ENCODE measurements around the gene ATP11A.

Gene ATP11A

DNA sequence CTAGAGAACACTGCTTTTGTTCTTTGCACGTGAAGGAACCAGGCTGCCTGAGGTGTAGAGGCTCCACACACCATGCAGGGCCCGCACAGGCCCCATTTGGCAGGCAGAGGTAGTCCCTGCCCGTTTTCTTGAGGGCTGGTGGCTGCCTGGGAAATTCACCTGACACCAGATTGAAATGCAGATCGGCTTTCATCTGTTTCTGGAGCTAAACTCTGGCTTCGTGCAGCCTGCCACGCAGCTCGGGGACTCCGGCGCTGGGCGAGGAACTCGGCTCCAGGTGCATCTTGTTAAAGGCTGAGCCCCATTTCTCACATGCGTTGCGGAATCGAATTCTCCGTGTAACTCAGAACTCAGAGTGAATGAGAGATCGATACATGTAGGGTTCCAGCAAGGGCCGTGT lies 37.7 kb downstream of the ATP11A start:
- Histone ChIP-seq H3K4me1 (ENCODE audit: insufficient read depth, low read length) (peaks cover 19% of the 10 kb centered on the region), H3K9me3 (ENCODE audit: control insufficient read depth, insufficient read depth, low read length) (no peaks in the 10 kb centered on the region), H3K36me3 (ENCODE audit: insufficient read depth, low read length) (no peaks in the 10 kb centered on the region), H3K9ac (ENCODE audit: low read depth, low read length) (no peak overlapping the region)

DNA sequence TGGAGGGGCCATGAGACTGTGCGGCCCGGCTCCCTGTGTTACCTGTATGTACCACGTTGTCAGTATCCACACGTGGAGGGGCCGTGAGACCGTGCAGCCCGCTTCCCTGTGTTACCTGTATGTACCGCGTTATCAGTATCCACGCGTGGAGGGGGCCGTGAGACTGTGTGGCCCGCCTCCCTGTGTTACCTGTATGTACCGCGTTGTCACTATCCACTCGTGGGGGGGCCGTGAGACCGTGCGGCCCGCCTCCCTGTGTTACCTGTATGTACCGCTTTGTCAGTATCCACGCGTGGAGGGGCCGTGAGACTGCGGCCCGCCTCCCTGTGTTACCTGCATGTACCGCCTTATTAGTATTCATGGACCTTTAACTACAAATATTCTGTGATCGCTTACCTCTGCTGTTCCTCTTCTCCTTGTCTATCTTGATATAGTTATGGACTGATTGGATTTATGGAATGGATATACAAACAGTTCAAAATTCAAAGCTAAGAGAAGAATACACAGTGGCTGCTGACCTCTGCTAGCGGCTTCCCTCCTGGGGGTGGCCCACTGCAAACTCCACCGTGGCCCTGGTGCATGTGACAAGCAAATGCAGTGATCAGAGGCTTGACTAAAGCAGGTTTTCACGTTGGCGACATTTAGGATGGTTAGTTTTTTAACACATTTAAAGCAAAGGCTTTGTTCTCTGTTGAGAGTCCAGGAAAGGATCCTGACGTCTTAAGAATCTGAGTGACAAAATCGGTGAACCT lies 38.7 kb downstream of the ATP11A start:
- Histone ChIP-seq H3K9me3 (ENCODE audit: control insufficient read depth, insufficient read depth, low read length) (no peaks in the 10 kb centered on the region), H3K4me1 (ENCODE audit: insufficient read depth, low read length) (peaks cover 28% of the 10 kb centered on the region), H3K36me3 (ENCODE audit: insufficient read depth, low read length) (no peaks in the 10 kb centered on the region), H3K9ac (ENCODE audit: low read depth, low read length) (no peak overlapping the region)

DNA sequence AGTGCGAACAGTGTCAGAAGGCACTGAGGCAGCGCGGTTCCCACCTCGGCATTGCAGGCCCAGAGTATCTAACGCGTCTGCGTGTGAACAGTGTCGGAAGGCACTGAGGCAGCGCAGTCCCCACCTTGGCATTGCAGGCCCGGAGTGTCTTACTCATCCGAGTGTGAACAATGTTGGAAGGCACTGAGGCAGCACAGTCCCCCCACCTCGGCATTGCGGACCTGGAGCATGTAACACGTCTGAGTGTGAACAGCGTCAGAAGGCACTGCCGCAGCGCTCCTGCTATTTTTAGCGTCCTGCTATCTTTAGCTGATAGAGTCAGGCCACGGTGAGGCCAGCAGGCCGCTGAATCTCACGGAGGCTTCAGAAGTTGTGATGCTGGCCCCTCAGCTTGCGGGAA lies 39.6 kb downstream of the ATP11A start:
- Histone ChIP-seq H3K9me3 (ENCODE audit: control insufficient read depth, insufficient read depth, low read length) (no peaks in the 10 kb centered on the region), H3K4me1 (ENCODE audit: insufficient read depth, low read length) (peaks cover 37% of the 10 kb centered on the region), H3K9ac (ENCODE audit: low read depth, low read length) (no peak overlapping the region), H3K36me3 (ENCODE audit: insufficient read depth, low read length) (no peaks in the 10 kb centered on the region)

DNA sequence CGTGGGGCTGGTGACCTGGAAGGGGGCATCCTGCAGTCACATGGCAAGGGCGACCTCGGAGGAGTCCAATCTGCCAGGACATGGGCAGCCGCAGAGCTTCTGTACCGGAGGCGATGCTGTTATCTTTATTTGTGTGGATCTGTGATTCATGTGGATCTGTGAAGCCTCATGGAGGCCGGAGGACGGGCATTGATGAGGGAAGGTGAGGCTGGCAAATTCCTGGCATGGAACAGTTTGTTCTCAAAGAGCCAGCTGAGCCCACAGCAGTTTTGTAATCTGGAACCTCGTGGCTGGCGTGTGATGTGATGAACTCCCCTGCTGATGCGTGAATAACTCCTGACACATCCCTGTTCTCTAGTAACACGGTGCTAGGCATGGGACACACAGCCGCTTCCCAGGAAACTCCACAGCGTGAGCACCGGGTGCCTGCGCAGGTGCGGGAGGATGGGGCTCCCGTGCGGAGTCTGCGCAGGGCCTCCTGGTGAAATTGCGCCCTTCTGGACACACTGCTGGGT lies 40.4 kb downstream of the ATP11A start:
- Histone ChIP-seq H3K9ac (ENCODE audit: low read depth, low read length) (no peak overlapping the region), H3K36me3 (ENCODE audit: insufficient read depth, low read length) (no peaks in the 10 kb centered on the region), H3K4me1 (ENCODE audit: insufficient read depth, low read length) (peaks cover 39% of the 10 kb centered on the region), H3K9me3 (ENCODE audit: control insufficient read depth, insufficient read depth, low read length) (no peaks in the 10 kb centered on the region)

DNA sequence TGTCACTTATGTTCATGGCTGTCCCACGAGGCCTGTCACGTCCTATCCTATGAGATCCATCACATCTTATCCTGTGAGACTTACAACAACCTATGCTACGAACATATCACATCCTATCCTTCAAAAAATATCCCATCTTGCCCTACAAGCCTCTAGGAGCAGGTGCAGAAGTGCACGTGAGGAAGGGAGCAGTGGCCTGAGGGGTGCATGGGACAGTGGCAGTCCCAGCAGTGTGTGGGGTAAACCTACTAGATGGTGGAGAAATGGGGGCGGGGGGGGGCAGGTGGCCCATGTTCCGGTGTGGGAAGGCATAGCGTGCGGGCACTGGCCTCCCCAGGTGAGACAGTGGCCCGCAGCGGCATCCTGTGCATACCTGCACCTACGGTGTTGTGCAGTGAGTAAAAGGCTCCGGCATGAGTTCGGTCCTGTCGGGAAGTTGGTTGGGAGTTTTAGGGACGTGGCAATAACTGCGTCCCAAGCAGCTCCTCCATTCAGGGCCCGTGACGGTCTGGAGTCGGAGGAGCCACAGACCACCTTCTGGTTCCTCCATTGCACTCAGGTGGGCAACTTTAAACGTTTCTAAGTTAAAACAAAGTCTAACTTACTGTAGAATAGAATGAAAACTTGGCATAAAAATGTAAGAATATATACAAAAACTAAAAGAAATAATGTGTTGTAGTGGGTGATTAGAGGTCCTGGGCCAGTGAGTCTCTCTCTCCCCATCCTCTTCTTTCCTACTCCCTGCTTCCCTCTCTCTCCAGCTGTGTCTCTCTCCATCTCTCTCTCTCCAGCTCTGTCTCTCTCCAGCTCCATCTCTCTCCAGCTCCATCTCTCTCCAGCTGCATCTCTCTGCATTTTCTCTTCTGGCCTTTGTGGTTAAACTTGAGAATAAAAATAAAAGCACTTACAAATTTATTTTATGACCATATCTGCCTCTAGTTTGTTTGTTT lies 42.1 kb downstream of the ATP11A start:
- H3K36me3 ChIP-seq (ENCODE audit: insufficient read depth, low read length): no peaks in the 10 kb centered on the region
- H3K4me1 ChIP-seq (ENCODE audit: insufficient read depth, low read length): peaks cover 38% of the 10 kb centered on the region
- H3K9me3 ChIP-seq (ENCODE audit: control insufficient read depth, insufficient read depth, low read length): no peaks in the 10 kb centered on the region
- H3K9ac ChIP-seq (ENCODE audit: low read depth, low read length): no peak overlapping the region

DNA sequence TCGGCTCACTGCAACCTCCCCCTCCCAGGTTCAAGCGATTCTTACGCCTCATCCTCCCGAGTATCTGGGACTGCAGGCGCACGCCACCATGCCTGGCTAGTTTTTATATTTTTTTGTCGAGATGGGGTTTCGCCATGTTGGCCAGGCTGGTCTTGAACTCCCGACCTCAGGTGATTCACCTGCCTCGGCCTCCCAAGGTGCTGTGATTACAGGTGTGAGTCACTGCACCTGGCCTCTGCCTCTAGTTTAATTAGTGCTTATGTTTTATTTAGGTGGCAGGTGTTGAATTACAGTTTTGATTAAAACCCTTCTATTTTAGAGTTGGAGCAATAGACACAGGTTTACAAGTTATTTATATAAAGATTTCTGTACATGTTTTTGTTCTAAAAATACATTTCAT lies 42.8 kb downstream of the ATP11A start:
- H3K9ac ChIP-seq (ENCODE audit: low read depth, low read length): no peak overlapping the region
- H3K9me3 ChIP-seq (ENCODE audit: control insufficient read depth, insufficient read depth, low read length): no peaks in the 10 kb centered on the region
- H3K4me1 ChIP-seq (ENCODE audit: insufficient read depth, low read length): peaks cover 36% of the 10 kb centered on the region
- no peaks in the 10 kb centered on the region for H3K36me3 ChIP-seq (ENCODE audit: insufficient read depth, low read length)

DNA sequence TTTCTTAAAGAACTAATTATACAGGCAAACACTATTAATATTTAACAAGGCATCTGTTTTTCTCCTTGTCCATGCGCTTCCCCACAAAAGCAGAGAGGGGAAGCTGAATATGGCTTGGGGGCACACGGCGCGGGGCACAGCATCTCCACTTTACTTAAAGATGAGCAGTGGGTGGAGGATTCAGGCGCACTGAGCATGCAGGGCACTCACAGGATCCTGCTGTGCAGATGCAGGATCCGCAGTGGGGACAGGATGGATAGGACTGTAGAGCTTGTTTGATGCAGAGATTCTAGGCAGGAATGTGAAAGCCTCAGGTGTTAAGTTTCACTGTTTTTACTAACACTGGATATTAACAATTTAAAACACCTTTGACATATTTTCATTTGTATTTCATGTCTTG lies 43.3 kb downstream of the ATP11A start:
- H3K4me1 ChIP-seq (ENCODE audit: insufficient read depth, low read length): peaks cover 35% of the 10 kb centered on the region
- no peaks in the 10 kb centered on the region for H3K36me3 ChIP-seq (ENCODE audit: insufficient read depth, low read length)
- H3K9me3 ChIP-seq (ENCODE audit: control insufficient read depth, insufficient read depth, low read length): no peaks in the 10 kb centered on the region
- H3K9ac ChIP-seq (ENCODE audit: low read depth, low read length): no peak overlapping the region

DNA sequence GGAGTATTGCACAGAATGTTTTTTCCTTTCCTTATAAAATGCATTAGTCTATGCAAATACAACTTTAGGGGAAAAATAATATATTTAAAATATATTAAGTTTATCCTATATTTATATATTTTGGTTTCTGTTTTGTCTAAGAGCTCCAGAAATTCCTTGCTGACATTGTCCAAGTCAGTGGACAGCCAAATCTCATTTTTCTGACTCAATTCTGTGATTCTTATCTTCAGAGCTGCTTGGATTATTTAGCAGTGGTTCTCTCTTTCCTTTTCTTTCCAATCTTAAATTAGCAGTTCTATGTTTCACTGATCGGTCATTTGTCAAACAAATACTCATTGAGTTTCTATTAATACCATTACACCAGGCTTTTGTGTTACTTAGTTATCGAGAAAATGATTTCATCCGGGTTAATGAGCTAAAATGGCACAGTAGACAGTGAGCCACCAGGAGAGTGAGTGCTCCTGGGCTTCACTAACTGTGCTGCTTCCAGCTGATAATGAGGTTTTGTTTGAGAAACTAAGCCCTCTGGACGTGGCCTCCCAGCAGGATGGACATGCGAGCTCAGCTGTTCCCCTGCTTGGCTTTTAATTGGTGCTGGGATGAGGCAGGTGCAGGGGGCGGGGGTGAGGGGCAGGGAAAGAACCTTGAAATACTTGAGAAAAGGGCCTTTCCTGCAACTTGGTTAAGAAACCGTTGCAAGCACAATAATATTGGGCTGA lies 44.0 kb downstream of the ATP11A start:
- no peaks in the 10 kb centered on the region for H3K36me3 ChIP-seq (ENCODE audit: insufficient read depth, low read length)
- H3K9ac ChIP-seq (ENCODE audit: low read depth, low read length): no peak overlapping the region
- H3K4me1 ChIP-seq (ENCODE audit: insufficient read depth, low read length): peaks cover 35% of the 10 kb centered on the region
- no peaks in the 10 kb centered on the region for H3K9me3 ChIP-seq (ENCODE audit: control insufficient read depth, insufficient read depth, low read length)

DNA sequence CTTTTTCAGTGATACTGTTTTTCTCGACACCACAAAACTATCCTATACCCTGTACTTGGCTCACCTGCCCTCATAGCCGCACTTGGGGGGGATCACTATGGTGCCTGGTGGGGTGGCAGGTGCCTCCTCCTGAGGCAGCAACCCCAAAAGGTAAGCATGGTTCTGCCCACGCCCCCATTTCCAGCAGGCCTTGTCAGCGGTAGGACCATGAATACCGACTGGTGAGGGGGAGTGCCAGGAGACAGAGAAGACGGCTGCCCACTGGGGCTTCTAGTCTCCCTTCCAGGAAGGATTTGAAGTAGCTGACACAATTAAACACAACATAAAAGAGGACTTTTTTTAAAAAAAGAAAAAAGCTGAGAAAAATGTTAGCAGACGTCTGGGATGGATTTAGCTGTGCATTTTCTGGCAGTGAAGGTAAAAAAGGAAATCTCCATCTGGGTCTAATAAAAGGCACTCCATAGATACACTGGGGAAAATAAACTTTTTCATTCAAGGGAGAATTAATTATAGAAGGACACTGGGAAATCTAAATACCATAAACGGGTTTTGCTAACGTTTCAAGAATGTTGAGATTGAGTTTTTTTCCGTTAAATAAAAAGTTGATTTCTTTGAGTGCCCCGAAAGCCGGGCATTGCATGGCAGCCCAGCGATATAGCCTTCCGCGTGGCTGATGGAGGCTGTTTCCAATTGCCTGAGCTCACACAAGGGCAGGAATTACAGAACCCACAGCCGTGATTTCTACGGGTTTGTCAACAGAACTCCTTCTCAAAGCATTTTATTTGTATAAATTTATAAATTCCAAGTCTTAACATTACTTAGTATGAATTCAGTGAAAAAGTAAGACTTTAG lies 45.1 kb downstream of the ATP11A start:
- H3K36me3 ChIP-seq (ENCODE audit: insufficient read depth, low read length): no peaks in the 10 kb centered on the region
- no peak overlapping the region for H3K9ac ChIP-seq (ENCODE audit: low read depth, low read length)
- no peaks in the 10 kb centered on the region for H3K9me3 ChIP-seq (ENCODE audit: control insufficient read depth, insufficient read depth, low read length)
- H3K4me1 ChIP-seq (ENCODE audit: insufficient read depth, low read length): peaks cover 35% of the 10 kb centered on the region

DNA sequence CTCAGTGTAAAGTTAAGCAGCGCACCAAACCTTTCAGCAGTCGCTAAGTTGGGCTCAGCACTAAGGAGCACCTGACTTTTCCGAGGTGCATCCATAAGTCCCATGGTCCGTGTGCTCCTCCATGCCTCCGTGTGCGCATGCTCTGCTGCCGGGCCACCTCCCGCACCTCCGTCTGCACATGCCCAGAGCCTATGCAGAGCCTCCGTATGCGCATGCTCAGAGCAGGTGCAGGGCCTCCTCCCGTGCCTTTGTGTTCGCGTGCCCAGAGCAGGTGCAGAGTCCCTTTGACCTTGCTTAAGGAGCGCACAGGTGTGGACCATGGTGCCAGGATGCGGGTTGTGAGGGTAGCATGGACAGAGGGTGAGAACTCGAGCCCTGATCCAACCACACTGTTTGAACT lies 46.0 kb downstream of the ATP11A start:
- no peaks in the 10 kb centered on the region for H3K36me3 ChIP-seq (ENCODE audit: insufficient read depth, low read length)
- no peak overlapping the region for H3K9ac ChIP-seq (ENCODE audit: low read depth, low read length)
- peaks cover 35% of the 10 kb centered on the region for H3K4me1 ChIP-seq (ENCODE audit: insufficient read depth, low read length)
- no peaks in the 10 kb centered on the region for H3K9me3 ChIP-seq (ENCODE audit: control insufficient read depth, insufficient read depth, low read length)

DNA sequence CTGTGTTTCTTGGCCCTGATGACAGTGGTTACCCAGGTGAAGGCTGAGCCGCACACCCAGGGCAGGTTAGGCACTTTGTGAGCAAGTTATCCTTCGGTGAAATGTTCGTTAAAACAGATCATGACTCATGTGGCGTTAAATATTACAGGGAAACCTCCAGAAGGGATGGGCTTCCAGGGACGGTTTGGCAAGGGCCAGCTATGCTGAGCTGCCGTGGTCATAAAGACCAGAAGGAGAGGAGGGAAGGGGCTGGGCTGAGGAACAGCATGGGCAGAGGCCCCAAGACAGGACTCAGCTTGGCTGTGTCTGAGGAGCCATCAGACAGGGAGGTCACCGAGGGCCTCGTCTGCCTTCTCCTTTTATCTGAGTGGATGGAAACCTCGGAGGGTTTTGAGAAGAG lies 47.5 kb downstream of the ATP11A start:
- H3K9ac ChIP-seq (ENCODE audit: low read depth, low read length): no peak overlapping the region
- no peaks in the 10 kb centered on the region for H3K9me3 ChIP-seq (ENCODE audit: control insufficient read depth, insufficient read depth, low read length)
- H3K4me1 ChIP-seq (ENCODE audit: insufficient read depth, low read length): peaks cover 34% of the 10 kb centered on the region
- H3K36me3 ChIP-seq (ENCODE audit: insufficient read depth, low read length): no peaks in the 10 kb centered on the region

DNA sequence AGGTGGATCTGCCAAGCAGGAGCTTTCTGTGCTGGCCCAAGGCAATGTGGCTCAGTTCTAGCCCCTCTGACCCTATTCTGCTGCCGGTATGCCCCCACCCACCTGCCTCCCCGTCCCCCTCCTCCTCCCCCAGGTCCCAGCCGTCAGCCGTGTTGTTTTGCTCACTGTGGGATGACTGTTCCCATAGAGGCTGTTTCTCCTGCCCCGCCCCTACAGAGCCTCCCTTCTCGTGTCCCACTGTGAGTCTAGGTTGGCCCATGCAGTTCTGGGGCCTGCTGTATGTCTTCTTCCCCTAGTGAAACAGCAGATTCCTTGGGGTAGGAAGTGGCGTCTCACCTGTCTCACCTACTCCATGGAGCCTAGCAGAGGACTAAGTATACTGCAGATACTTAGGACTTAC lies 48.8 kb downstream of the ATP11A start:
- no peak overlapping the region for H3K9ac ChIP-seq (ENCODE audit: low read depth, low read length)
- H3K4me1 ChIP-seq (ENCODE audit: insufficient read depth, low read length): peaks cover 21% of the 10 kb centered on the region
- no peaks in the 10 kb centered on the region for H3K9me3 ChIP-seq (ENCODE audit: control insufficient read depth, insufficient read depth, low read length)
- H3K36me3 ChIP-seq (ENCODE audit: insufficient read depth, low read length): no peaks in the 10 kb centered on the region

DNA sequence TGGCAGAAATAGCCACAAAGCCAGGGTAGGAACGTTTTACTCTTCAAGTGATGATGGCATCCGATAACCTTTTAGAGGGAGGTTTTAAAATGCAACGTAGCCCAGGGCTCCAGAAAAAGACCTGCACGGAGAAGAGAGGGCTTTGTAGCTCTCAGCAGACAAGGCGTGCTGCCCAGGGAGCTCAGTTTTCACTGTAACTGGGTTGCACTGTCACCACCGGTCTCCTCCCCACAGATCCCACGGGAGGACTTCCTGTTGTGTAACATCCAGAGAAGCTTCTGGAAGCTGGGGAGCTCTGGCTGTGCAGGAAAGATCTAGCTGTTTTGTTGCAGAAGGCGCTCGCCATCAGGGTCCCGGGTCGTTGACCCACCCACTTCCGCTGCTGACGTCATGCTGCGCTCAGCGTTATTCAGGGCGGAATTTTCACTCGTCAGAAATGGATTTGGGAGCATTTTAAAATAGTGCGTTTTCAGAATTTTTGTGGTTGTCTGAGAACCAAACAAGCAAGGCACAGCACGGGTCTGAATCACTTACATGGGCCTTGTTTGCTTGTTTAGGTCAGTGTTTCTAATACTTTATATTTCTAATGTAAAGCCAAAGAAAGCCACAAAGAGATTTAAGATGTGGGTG lies 50.8 kb downstream of the ATP11A start:
- Histone ChIP-seq H3K4me1 (ENCODE audit: insufficient read depth, low read length) (peaks cover 4% of the 10 kb centered on the region), H3K9me3 (ENCODE audit: control insufficient read depth, insufficient read depth, low read length) (no peaks in the 10 kb centered on the region), H3K9ac (ENCODE audit: low read depth, low read length) (no peak overlapping the region), H3K36me3 (ENCODE audit: insufficient read depth, low read length) (no peaks in the 10 kb centered on the region)

All from ES-I3 (cell line).